HepG2 (cell line): ENCODE results near the gene CYB5R3. TPM values are rescaled to one million over a fixed set of nuclear protein-coding genes. Genes with fewer than 3 reads are reported as not detected.

Source experiments
- PHF21A ChIP-seq: sonication (generic); formaldehyde crosslinking; IDR thresholded peaks from 2 replicates; pipeline ENCODE4 v1.5.0; 2020; ENCODE audit warnings: mild to moderate bottlenecking, missing genetic modification reagents
- ZBTB40 ChIP-seq, 2 experiments: fragments of 450-650 bp in 1 of 2; sonication (generic) in 1 of 2; formaldehyde crosslinking in 1 of 2; IDR thresholded peaks; 2 replicates each; pipeline versions ENCODE4 v1.6.1 to v1.8.0; 2016 to 2022; ENCODE audit warnings: antibody characterized with exemption in 1 of 2, mild to moderate bottlenecking in 1 of 2, missing genetic modification reagents in 1 of 2
- polyA plus RNA-seq, 8 experiments: library from polyadenylated mRNA; depleted of rRNA in 3 of 8; stranded (reverse) in 7 of 8; unstranded in 1 of 8; fragments of >200 nt; fragmentation: Illumina TruSeq in 4 of 8; extraction: Trizol in 4 of 8; gene quantifications; 2 replicates each; pipeline versions ENCODE4 v1.2.1 to v1.2.3, GENCODE V29; 2011 to 2016; ENCODE audit warnings: low read depth in 4 of 8, missing spikeins in 1 of 8, mixed read lengths in 1 of 8; ENCODE audit not compliant: insufficient read depth in 1 of 8
- total RNA-seq, 5 experiments: library from RNA; depleted of rRNA; stranded (reverse); fragments of >200 nt; fragmentation: Illumina TruSeq; extraction: Trizol; gene quantifications; 2 replicates each; pipeline ENCODE4 v1.2.3, GENCODE V29; 2016; ENCODE audit warnings: low read depth in 1 of 5

Gene CYB5R3
- total and polyA plus RNA-seq, 2 of the 13 experiments (the other 11 are each of a cell fraction or from before 2014, with no cell fraction given) = 32.4 to 305 TPM

- TF ChIP-seq ZBTB40 (IDR thresholded peaks at IDR 0.05) (no peak), ZBTB40 (CRISPR knock-in tag; IDR thresholded peaks at IDR 0.05) (peak; percentile 76; the same call in 1 of the 2 replicates), PHF21A (0 out of 2 replicates have a peak, but pooled peaks have one; percentile 46)
Observed at GRCh38 chr22:42686756-42687491, 37.7 kb upstream of the CYB5R3 start (continued).
